HUDEP-2 (cell line): ENCODE data around the gene ORM2.

Experiments
- DNase-seq, 76 experiments: peaks; one replicate each; lab custom pipeline; 2025; ENCODE audit not compliant: unreplicated experiment in 76 of 76; lab: John Stamatoyannopoulos, UW

ORM2 gene

DNA sequence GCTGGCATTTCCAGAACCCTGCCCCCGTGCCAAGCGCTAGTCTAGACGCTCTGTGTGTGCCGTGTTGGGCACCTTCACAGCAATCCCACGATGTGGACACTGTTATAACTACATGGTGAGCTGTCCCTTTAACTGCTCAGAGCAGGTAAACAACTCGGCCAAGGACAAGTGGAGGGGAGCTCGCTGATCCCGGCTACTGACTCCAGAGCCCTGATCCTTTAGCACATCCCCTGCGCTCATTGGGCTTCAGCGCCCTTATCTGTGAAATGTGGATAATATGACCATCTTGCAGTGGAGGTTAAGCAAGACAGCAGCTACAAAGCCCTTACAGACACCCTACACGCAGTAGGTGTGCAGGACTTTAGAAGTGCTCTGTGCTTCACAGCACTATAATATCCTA lies 16.5 kb downstream of the ORM2 start:
- no peak for DNase-seq

DNA sequence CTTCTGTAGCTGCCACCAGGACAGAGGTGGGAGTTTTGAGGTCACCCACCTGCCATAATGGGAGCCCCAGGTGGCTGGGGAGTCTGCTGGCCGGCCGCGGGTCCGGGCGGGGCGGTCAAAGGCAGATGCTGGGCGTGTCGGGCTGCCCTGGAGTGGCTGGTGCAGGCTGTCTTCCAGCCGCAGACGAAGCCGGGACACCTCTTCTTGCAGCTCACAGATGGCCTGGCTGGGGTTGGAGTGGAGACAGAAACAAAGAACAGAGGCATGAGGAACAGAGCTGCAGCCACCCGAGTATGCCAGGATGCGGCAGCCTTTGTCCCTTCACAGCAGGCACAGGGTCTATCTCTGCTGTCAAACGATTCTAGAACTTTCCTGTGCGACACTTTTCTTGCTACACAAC lies 18.0 kb downstream of the ORM2 start:
- no peak for DNase-seq

DNA sequence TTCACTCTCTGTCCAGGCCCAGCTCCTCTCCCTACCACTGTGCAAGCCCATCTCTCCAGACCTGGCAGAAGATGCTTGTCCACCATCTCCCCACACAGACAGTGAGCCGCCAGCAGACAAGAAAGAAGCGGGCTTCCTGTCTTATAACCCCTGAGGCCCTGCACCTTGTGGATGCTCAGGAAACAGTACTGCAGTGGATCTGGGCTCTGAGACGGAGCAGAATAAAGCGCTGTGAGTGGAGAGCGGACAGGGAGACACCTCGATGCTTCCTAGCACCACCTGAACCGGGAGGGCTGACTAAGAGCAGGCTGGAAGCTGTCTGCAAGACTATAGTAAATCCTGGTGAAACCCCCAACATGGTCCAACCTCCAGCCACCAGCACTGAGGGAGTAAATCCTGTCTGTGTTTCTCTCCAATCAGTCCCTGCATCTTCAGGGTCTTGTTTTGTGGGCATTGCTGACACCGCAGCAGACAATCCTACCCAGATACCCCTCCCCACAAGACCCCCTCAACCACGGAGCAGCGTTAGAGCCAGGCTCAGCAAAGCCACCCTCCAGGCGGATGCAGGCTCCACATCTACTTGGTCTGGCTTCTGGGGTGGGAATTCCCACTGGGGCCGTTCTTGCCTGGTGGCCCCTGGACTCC lies 18.7 kb downstream of the ORM2 start:
- no peak for DNase-seq

DNA sequence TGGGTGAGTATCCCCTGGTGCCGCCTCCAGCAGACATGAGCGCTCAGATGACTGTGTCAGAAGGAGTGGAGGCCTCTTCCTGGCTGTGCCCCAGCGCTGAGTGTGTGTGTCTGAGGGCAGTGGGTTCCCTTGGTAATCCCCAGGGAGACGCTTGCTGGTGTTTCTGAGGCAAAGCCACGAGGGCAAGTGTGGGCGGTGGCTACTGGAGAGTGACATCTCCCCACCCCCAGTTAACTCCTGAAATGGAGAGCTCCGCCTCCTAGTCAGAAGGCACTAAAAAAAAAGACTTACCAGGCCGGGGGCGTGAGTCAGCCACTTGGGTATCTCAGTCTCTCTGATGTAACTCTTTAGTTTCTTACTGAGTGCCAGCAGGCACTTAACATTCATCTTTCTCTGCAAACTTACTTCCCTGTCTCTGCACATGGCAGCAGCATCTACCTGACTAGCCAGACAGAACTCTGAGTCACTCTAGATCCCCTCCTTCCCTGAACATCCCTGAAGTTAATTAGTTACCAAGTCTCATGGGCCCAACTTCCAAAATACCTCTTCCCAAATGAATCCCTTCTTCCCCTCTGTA lies 19.3 kb downstream of the ORM2 start:
- peak in 23 of 76 experiments; percentile 1 to 38 (median 16) for DNase-seq

DNA sequence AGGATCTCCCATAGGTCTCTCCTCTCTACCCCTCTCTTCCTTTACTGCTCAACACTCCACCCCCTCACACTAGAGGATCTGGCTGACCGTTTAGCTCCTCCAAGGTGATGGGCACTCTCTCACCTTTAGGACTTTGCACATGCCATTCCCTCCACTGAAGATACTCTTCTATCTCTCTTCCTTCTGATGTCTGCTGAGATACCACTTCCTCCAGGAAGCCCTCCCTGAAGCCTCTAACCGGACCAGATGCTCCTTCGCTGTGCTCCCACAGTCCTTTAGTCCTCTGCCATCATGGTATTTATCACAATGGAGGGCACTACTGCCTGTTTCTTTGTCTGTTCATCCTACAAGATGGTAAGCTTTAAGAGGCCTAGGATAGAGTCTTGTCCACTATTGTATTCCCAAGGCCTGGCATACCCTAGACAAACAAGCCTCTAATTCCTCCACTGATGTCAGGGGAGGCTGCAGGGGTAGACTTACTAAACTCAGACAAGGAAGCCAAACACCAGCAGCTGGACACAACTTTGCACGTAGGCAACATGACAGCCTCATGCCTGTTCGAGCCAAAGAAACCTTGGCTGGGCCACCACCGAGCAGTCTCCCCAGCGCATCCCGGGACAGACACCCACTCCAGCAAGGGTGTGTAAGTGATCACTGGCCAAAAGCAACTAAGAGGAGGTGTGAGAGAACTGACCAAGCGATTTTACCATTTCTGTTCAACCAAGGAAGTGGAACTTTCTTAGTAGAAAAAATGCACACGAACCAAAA lies 20.2 kb downstream of the ORM2 start:
- DNase-seq = no peak

DNA sequence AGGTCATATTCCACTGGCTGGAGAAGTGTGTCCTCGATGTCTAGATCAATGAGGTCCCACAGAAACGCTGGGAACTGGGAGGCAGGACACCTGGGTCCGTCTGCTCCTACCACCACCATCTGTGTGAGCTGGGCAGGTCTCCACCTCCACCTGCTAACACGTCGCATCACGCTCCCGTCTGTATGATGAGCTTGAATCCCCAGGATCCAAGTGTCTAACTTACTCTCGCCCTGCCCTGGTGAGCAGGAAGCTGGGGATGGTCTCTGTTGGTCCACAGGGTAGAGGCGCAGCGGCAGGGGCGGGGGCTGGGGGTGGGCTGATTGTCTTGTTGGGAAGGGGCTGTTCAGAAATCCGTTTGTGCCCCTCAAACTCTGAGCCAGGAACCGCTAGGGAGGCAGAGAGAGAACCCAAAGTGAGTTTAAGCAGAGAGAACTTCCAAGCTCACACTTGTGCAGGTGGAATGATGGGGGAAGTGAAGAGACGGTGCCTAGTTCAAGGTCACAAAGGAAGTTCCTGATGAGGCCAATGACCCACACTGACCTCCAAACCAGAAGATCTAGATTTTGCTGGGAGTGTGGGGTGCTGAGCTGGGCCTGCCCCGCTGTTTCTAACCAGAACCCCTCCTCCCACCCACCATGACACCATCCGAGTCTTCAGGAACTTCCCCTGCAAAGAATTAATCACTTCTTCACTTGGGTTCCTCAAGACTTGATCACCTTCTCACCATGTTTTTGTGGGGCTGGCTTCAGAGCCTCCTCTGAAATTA lies 21.1 kb downstream of the ORM2 start:
- no peak for DNase-seq

DNA sequence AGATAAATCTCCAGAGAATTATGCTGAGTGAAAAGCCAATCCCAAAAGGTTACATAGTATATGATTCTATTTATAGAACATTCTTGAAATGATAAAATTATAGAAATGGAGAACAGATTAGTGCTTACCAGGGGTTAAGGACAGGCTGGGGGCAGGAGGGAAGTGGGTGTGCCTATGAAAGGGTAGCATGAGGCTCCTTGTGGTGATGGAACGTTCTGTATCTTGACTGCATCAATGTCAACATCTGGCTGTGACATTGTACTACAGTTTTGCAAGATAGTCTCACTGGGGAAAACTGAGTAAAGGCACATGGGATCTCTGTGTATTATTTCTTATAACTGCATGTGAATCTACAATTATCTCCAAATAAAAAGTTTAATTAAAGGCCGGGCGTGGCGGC lies 22.3 kb downstream of the ORM2 start:
- DNase-seq = no peak

DNA sequence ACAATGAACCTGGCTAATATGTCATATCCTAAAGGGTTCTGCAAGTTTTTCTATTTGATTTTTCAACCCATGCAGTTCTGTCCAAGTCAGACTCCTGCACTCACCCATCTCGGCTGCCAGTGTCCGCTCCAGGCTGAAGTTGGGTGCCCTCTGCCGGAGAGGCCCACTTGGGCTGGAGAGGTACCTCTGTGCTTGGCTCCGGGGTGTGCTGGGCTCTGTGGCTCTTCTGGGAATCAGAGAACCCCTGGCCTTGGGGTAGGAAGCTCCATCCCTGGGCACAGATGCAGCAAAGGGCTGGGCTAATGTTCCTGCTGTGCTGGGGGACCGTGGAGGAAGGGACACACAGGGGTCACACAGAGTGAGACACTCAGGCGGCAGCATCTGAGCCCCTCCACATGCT lies 26.2 kb downstream of the ORM2 start:
- no peak for DNase-seq

DNA sequence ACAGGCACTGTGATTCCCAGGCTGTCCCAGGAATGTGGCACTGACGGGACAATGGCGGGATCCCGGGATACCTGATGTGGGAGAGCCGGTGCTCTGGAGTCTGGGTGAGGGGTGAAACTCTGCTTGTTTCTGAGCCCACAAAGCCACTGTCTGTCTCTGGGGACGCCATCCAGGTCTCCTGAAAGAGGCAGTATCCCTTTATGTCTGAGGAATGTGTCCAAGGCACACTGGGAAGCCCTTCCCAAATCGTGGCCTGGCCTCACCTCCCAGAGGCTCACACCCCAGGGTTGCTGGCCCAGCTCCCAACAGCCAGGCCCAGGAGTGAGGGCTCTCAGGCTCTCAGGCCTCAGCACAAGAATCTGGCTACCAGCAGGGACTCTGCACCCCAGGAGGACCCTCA lies 27.1 kb downstream of the ORM2 start:
- no peak for DNase-seq

DNA sequence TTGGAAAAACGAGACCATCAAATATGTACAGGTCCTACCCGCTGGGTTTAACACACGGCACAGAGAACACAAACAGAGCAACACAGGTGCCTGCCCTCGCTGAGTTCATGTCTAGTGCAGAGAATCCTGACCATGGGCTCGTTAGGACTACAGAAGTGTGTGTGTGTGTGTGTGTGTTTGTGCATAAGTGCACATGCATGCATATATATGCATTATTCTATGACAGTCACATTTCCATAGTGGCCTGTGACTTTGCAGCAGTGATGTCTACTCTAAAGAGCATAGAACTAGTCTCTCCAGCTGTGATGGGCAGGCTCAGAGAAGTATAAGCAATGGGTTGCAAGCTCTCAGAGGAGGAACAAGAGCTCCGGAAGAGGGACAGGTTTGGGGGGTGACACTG lies 27.7 kb downstream of the ORM2 start:
- no peak for DNase-seq

DNA sequence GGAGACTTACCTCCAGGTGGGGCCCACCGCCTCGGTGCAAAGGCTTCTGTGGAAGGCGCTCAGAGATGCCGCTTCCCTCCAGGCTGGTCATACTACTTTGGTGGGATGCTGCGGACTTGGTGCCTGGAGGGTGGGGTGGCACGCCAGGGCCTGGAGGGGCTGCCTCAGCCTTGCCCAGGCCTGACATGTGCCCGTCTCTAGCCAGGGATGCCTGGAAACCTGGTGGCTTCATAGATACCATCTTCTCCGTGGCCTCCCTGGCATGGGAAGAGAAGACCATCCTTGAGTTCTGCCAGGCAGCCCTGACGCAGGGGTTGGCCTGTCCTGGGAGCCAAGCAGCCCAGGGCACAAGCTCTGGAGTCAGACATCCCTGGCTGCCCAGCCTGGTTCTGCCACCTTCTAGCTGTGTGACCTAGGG lies 28.3 kb downstream of the ORM2 start:
- DNase-seq = no peak

DNA sequence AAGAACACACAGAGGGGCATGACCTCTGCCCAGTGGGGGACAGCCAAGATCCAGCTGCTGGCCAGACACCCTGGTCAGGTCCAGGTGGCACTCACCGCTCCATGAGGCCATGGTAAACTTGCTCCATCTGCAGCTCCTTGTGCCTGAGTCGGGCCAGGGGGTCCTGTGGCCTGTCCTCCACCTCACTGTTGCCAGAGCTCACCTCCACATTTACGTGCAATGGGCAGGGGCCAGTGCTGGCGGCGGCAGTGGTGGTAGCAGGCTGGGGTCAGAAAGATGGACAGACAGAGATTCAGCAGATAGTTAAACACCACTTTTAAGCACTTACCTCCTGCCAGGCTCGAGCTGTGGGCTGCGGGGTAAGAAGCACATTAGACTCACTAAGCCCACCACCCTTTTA lies 30.1 kb downstream of the ORM2 start:
- DNase-seq = no peak

DNA sequence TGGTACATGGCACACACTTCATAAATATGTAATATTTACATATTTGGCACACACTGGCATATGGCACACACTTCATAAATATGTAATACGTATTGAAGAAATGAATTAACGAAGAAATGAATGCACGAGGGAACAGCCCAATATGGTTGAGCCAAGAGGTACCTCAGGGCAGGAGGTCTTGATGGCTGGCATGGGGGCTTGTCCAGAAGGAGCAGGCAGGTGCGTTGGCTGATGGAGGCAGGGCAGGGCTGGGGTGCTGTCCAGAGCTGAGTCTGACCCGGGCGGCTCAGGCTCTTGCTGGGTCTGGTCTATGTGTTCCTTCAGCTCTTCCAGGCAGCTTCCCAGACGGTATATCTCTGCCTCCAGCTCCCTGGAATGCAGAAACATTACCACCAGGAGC lies 31.9 kb downstream of the ORM2 start:
- no peak for DNase-seq

DNA sequence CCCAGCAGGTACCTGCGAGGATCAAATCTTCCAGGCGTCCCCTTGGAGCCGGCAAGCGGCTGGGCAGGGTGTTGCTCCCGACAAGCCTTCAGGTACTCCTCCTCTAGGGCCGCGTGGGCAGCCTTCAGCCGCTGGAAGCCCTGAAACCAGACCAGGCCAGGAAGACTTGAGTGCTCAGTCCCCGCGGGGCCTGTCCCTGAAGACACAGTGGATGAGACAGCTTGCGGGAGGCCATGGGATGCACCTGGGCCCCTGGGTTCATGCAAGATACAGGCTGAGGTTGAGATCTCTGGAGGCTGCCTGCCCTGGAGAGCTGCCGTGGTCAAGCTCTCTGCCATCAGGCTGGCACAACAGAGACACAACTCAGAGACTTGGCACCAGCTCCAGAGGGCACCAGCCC lies 32.7 kb downstream of the ORM2 start:
- no peak for DNase-seq

DNA sequence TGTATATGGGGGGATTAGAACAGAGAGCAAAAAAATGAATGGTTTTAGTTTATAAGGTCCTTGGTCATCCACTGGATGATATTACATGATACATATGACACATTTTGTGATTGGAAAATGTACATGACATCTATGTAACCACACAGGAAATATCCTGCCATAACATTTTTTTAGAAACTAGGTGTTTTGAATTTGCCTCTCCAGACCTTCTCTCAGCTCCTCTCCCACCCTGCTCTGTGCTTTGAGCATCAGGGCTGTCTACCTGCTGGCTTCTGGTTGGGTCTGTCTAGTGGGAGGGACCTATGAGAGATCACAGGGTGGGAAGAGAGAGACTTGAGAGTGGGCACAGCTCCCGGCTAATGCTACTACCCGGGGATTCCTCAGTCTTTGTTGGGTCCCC lies 33.8 kb downstream of the ORM2 start:
- DNase-seq = no peak

DNA sequence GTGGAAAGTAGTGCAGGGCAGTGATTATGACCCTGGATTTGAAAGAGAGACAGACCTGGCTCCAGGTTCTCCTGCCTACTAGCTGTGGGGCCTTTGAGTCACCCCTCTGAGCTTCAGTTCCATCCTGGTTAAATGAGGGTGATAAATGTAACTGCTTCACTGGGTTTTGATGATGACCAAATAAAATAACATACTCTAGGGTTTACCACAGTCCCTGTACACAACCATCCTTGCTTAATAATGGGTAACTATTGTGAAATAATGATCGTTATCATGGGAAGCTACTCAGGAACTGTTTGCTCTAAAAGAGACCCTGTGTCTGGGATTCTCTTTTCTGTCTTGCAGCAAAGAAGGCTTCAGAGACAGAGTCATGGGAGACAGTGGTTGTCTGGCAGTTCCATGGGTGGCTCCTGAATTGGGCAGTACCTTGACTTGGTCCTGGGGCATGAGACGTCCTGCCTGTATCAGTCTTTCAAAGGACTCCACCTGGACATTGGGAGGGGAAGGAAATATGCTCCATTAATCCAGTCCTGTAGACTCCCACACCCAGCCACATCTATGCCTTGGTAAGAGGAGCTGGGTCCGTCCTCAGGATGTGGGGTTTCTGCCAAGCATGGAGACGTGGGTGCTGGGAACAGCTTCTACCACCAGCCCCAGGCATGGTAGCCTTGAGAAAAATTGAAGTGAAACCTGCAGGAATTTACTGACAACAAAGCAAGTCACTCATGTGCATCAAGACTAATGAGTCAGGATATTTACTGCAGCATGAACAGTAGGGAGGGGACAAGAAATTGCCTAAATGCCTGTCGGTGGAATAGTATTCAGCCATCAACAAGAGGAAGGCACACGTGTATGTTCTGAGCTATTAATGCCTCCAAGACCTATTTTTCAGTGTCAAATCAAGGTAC lies 34.7 kb downstream of the ORM2 start:
- no peak for DNase-seq

DNA sequence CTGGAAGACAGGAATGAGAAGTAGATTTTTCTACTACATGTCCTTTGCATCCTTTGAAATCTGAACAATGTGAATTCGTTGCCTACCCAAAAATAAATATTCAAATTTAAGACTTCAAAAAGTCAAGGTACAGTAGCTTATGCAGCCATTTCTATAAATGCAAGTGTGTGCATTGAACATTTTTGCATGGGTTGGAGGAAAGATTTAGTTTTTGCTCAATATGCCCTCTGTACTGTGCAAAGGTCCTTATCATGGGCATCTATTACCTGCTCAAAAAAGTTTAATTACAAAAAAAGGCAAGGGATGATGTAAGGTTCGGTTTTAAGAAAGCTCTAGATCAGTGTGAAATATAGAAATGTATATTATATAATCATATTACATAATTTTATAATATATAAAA lies 35.5 kb downstream of the ORM2 start:
- DNase-seq = no peak

DNA sequence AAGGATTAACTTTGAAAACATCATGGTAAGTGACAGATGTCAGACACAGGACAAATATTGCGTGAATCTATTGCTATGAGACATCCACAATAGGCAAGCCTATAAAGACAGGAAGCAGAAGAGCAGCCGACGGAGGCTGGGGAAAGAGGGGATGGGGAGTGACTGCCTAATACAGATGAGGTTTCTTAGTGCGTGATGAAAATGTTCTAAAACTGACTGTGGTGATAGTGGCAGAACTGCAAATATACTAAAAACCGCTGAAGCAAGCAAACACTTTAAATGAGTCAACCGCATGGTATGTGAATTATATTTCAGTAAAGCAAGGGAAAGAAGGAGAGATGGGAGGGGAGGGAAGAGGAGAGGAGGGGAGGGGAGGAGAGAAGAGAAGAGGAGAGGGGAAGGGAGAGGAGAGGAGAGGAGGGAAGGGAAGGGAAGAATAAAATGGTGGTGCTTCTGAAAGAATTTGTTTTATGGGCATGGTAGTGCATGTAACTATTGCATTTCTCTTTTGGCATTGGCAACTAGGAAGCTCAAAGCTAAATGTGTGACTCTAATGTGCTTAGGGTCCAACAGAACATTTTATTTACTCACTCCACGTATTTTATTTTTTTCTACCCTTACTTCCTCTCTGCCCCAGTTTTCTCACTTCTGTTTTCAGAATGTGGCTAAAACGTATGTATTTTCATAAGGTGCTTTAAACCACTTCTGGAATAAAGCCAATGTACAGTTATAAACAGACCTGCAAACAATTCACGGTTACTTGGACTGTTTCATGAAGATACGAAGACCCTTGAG lies 36.9 kb downstream of the ORM2 start:
- DNase-seq = no peak

DNA sequence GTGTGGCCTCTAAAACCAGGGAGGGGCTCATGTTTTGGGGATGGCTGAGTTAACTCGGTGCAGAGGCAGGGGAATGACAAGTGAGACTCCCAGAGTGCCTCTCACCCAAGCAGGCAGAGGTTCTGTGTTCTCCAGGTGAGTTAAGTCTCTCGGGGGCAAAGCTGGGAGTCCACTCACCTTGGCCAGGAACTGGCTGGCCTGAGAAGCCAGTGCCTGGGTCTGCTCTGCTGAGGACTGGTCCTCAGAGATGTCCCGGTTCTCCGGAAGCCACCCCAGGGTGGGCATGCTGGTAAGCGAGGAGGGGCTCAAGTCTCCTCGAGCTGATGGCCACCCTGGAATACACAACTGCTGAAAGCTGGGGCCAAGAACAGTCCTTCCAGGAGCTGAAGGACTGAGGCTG lies 37.7 kb downstream of the ORM2 start:
- DNase-seq = no peak
